NT2/D1 (cell line): ENCODE data around the gene TMEM179.

Source experiments
- YY1 ChIP-seq: IDR thresholded peaks from 2 replicates; pipeline ENCODE4 v1.6.1; 2011; ENCODE audit not compliant: insufficient read length, insufficient read depth
- ZNF274 ChIP-seq: IDR thresholded peaks from 2 replicates; pipeline ENCODE4 v1.6.1; 2011; ENCODE audit warnings: mild to moderate bottlenecking, low read depth, low read length

- TF ChIP-seq YY1 (no peak), ZNF274 (no peak)
Observed at GRCh38 chr14:104592292-104592672, 12.3 kb downstream of the TMEM179 start.
